Fibroblast of lung (primary cell): Measurements from ENCODE around the gene CCDC71. TPM values are rescaled to one million over a fixed set of nuclear protein-coding genes. Genes with fewer than 3 reads are reported as not detected.
A peak's percentile ranks its signal among the peaks of the same experiment; 100 is the strongest.

ENCODE experiments used
- DNase-seq, 2 donors: peaks; one replicate each; pipeline versions ENCODE4 v3.0.0 to v3.0.0-alpha.2; 2010; ENCODE audit warnings: low read depth in 2 of 2
- H2AFZ ChIP-seq: 2 replicates; pipeline ENCODE4 v1.5.1; 2012; ENCODE audit warnings: low read length, control low read depth, inconsistent platforms
- H3K27ac ChIP-seq: 2 replicates; pipeline ENCODE4 v1.5.1; 2011; ENCODE audit warnings: low read length, control low read depth; ENCODE audit not compliant: insufficient read depth
- H3K27me3 ChIP-seq: 2 replicates; pipeline ENCODE4 v1.5.1; 2011; ENCODE audit warnings: mild to moderate bottlenecking, low read length; ENCODE audit not compliant: control insufficient read depth, insufficient read depth
- H3K36me3 ChIP-seq: 2 replicates; pipeline ENCODE4 v1.5.1; 2011; ENCODE audit warnings: low read length; ENCODE audit not compliant: control insufficient read depth, insufficient read depth
- H3K4me1 ChIP-seq: 2 replicates; pipeline ENCODE4 v1.5.1; 2011; ENCODE audit warnings: low read length; ENCODE audit not compliant: control insufficient read depth, insufficient read depth; ENCODE audit errors: extremely low read depth
- H3K4me2 ChIP-seq: 2 replicates; pipeline ENCODE4 v1.5.1; 2011; ENCODE audit warnings: low read length, control low read depth; ENCODE audit not compliant: insufficient read depth; ENCODE audit errors: extremely low read depth
- H3K4me3 ChIP-seq, 4 experiments: fragments of 200-600 bp in 1 of 4; sonication (generic) in 1 of 4; replicated peaks in 1 of 4; 2 replicates each; pipeline ENCODE4 v1.5.1; 2011 to 2016; ENCODE audit warnings: low read length in 4 of 4, low read depth in 3 of 4, mild to moderate bottlenecking in 3 of 4, control low read depth in 2 of 4, inconsistent platforms in 1 of 4, mixed read lengths in 1 of 4; ENCODE audit not compliant: insufficient read depth in 1 of 4; ENCODE audit errors: control extremely low read depth in 1 of 4
- H3K79me2 ChIP-seq: 2 replicates; pipeline ENCODE4 v1.5.1; 2012; ENCODE audit warnings: mild to moderate bottlenecking, low read length, inconsistent platforms; ENCODE audit not compliant: control insufficient read depth, insufficient read depth
- H3K9ac ChIP-seq: 2 replicates; pipeline ENCODE4 v1.5.1; 2011; ENCODE audit warnings: mild to moderate bottlenecking, low read length, control low read depth; ENCODE audit not compliant: insufficient read depth
- H3K9me3 ChIP-seq: 2 replicates; pipeline ENCODE4 v1.5.1; 2012; ENCODE audit warnings: low read depth, low read length; ENCODE audit not compliant: control insufficient read depth, insufficient read depth
- H4K20me1 ChIP-seq: 2 replicates; pipeline ENCODE4 v1.5.1; 2011; ENCODE audit warnings: low read length; ENCODE audit not compliant: control insufficient read depth, insufficient read depth; ENCODE audit errors: extremely low read depth
- EZH2 ChIP-seq: IDR thresholded peaks from 2 replicates; pipeline ENCODE4 v1.5.1; 2012; ENCODE audit warnings: low read length, control low read depth, mild to moderate bottlenecking; ENCODE audit errors: missing control alignments
- polyA plus RNA-seq, 2 donors: library from polyadenylated mRNA; depleted of rRNA in 1 of 2; stranded (reverse) in 1 of 2; unstranded in 1 of 2; fragments of >200 nt; gene quantifications; 2 replicates each; pipeline ENCODE4 v1.2.1, GENCODE V29; 2011 to 2012; ENCODE audit warnings: missing spikeins in 1 of 2
- total RNA-seq: library from RNA; depleted of rRNA; stranded (reverse); fragments of >200 nt; gene quantifications from 2 replicates; pipeline ENCODE4 v1.2.1, GENCODE V29; 2014
- TF ChIP-seq, protein P1 (sequence below), 2 donors: IDR thresholded peaks in 1 of 2; conservative IDR thresholded peaks in 1 of 2; 1 replicate in 1 of 2; 2 replicates in 1 of 2; pipeline ENCODE4 v1.5.1; 2011 to 2012; ENCODE audit warnings: low read length in 2 of 2, control low read depth in 1 of 2, inconsistent platforms in 1 of 2, low read depth in 1 of 2, mild to moderate bottlenecking in 1 of 2

Gene CCDC71
- total and polyA plus RNA-seq, 2 donors (not counting 1 experiment from before 2014, with no cell fraction given) = 13.0 to 17.8 TPM

DNA sequence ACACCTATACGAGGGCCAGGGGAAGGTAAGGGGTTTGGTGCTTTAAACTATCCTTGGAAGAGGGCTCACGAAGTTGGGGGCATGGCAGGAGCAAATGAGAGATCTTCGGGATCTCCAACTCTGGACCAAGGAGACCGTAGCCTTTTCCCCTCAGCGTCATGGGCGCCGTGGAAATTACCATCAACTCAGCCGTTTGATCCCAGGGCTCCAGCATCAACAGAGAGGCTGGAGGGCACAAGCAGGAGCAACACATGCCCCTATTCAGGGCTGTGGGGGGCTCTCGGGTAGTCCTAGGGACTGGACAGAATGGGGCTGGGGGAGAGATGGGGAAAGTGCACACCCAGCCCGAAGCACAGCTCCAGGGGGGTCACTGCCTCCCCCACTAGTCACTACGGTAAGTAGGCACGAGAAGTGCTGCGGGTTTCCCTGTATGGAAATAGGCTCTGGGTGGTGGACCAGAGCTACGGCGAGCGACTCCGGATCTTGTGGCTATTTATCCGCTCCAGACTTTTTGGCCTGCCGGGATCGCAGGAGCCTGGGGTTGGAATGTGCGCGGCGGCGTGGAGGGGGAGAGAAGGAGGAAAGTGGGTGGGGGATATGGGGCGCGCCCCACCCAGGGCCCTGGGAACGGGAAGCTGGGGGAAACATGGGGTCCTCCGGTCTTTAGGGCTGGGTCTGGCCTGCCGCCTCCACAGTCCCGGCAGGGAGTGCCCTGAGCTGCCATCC is 32.7 kb downstream of the CCDC71 start:
- Histone ChIP-seq H2AFZ (peak overlapping the region; percentile 97), H3K9me3 (no peaks in the 10 kb centered on the region), H3K27me3 (no peaks in the 10 kb centered on the region), H3K4me1 (peaks cover 3% of the 10 kb centered on the region), H3K9ac (peak overlapping the region; percentile 53), H3K79me2 (peaks cover 34% of the 10 kb centered on the region), H3K36me3 (peaks cover 25% of the 10 kb centered on the region), H4K20me1 (no peaks in the 10 kb centered on the region), H3K4me3 (peak overlapping the region; percentile 78 to 96 (median 90)), H3K27ac (peak overlapping the region; percentile 78), H3K4me2 (peak overlapping the region; percentile 82)
- DNase-seq = peak; percentile 89 to 93
- TF ChIP-seq, protein P1, sequence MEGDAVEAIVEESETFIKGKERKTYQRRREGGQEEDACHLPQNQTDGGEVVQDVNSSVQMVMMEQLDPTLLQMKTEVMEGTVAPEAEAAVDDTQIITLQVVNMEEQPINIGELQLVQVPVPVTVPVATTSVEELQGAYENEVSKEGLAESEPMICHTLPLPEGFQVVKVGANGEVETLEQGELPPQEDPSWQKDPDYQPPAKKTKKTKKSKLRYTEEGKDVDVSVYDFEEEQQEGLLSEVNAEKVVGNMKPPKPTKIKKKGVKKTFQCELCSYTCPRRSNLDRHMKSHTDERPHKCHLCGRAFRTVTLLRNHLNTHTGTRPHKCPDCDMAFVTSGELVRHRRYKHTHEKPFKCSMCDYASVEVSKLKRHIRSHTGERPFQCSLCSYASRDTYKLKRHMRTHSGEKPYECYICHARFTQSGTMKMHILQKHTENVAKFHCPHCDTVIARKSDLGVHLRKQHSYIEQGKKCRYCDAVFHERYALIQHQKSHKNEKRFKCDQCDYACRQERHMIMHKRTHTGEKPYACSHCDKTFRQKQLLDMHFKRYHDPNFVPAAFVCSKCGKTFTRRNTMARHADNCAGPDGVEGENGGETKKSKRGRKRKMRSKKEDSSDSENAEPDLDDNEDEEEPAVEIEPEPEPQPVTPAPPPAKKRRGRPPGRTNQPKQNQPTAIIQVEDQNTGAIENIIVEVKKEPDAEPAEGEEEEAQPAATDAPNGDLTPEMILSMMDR (conservative IDR thresholded peaks at IDR 0.05 in 1 of 2, IDR thresholded peaks at IDR 0.05 in 1 of 2; ENCODE audit: low read depth in 1 of 2, low read length in 2 of 2) = no peak
- TF ChIP-seq EZH2 = no peak

DNA sequence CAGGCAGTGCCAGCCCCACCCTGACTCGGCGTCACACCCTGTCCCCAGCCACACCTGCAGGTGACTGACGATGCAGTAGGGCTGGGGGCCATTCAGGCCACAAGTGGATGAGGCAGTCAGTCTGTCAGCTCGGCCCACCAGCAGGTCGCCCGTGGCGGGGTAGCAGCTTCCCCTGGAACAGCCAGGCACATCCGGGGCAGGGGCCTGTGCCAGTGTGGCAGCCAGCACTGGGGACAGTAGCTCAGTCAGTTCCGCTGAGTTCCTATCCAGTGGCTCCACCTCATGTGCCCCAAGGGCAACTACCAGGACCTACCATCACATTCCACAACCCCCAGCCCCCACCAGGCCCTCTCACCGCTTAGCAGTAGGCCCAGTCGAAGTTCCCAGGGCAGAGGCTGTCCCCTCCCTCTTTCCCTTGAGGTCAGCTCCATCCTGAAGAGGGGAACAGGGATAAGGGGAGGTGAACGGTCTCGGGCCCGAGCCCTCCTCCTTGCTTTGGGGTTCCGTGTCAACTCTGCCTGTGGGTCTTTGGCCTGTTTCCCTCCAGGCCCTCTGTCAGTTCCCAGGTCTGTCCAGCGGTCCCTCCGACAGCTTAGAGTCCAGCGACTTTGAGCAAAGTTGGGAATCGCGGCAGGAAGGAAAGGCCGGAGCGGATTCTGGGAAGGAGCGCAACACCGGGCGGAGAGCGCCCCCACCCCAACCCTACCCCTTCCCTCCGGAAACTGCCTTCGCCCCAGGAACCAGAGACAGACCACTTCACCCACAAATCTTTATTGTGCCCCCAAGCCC is 33.5 kb downstream of the CCDC71 start, which contains the start of gene LAMB2:
LAMB2 (minus strand) TSS at position 614 of the 789 bp plus-strand sequence; CDS start at position 431, 183 bp downstream.
- TF ChIP-seq, protein P1 (conservative IDR thresholded peaks at IDR 0.05 in 1 of 2, IDR thresholded peaks at IDR 0.05 in 1 of 2; ENCODE audit: low read depth in 1 of 2, low read length in 2 of 2) = peak in 1 of 2 donors; percentile 20
- no peak for TF ChIP-seq EZH2
- Histone ChIP-seq H3K36me3 (peaks cover 29% of the 10 kb centered on the region), H3K4me2 (peak within 1 kb of the TSS; percentile 82), H3K9me3 (no peaks in the 10 kb centered on the region), H2AFZ (peak within 1 kb of the TSS; percentile 97), H3K27me3 (no peaks in the 10 kb centered on the region), H3K4me1 (peaks cover 3% of the 10 kb centered on the region), H3K4me3 (peak within 1 kb of the TSS; percentile 78 to 96 (median 90)), H3K9ac (peak within 1 kb of the TSS; percentile 61), H3K27ac (peak within 1 kb of the TSS; percentile 78), H4K20me1 (no peaks in the 10 kb centered on the region), H3K79me2 (peaks cover 34% of the 10 kb centered on the region)
- peak; percentile 77 to 86 for DNase-seq

DNA sequence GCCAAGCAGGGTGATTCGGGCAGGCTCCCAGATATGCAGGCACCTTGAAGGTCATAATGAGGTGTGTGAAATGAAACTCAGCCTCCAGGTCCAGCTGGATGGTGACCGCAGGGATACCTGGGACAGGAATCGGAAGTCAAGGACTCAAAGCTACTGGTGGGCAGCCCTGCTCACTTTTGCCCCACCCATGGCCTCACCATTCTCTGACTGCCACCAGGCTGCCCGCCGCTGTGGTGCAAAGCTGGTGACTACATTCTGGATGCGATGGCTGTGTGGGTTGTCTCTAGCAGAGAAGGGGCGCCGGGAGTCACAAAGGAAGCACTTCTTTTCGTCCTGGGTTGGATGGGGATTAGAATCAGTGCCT is 34.1 kb downstream of the CCDC71 start:
- H4K20me1 ChIP-seq = no peaks in the 10 kb centered on the region
- H3K27me3 ChIP-seq = no peaks in the 10 kb centered on the region
- H3K79me2 ChIP-seq = peaks cover 34% of the 10 kb centered on the region
- no peak for DNase-seq
- H2AFZ ChIP-seq = no peak overlapping the region
- no peaks in the 10 kb centered on the region for H3K9me3 ChIP-seq
- peaks cover 29% of the 10 kb centered on the region for H3K36me3 ChIP-seq
- peak overlapping the region; percentile 61 for H3K9ac ChIP-seq
- H3K27ac ChIP-seq = peak overlapping the region; percentile 78
- peak overlapping the region; percentile 78 to 96 (median 90) for H3K4me3 ChIP-seq
- H3K4me1 ChIP-seq = peaks cover 3% of the 10 kb centered on the region
- no peak for TF ChIP-seq EZH2
- TF ChIP-seq, protein P1 (conservative IDR thresholded peaks at IDR 0.05 in 1 of 2, IDR thresholded peaks at IDR 0.05 in 1 of 2; ENCODE audit: low read depth in 1 of 2, low read length in 2 of 2) = no peak
- H3K4me2 ChIP-seq = peak overlapping the region; percentile 82
